Progenitor cell of endocrine pancreas (in vitro differentiated cells): ENCODE results near the gene ARHGAP9. TPM values are rescaled to one million over a fixed set of nuclear protein-coding genes. Genes with fewer than 3 reads are reported as not detected.

Experiments used
- DNase-seq: peaks from one replicate; pipeline ENCODE4 v3.0.0; 2021; ENCODE audit warnings: low spot score; ENCODE audit not compliant: unreplicated experiment
- H3K27ac Mint-ChIP-seq: 2 replicates; pipeline ENCODE4 v1.8.0; 2021; ENCODE audit warnings: mild to moderate bottlenecking, moderate library complexity, mixed read lengths
- H3K27me3 Mint-ChIP-seq: 2 replicates; pipeline ENCODE4 v1.8.0; 2021; ENCODE audit warnings: mixed read lengths
- H3K36me3 Mint-ChIP-seq: 2 replicates; pipeline ENCODE4 v1.8.0; 2022; ENCODE audit warnings: mixed read lengths; ENCODE audit not compliant: insufficient read depth
- H3K4me1 Mint-ChIP-seq: 2 replicates; pipeline ENCODE4 v1.8.0; 2021; ENCODE audit warnings: low read depth, mixed read lengths
- H3K4me3 Mint-ChIP-seq: 2 replicates; pipeline ENCODE4 v1.8.0; 2021; ENCODE audit warnings: low read depth, mild to moderate bottlenecking, moderate library complexity, mixed read lengths
- H3K9me3 Mint-ChIP-seq: 2 replicates; pipeline ENCODE4 v1.8.0; 2021; ENCODE audit warnings: low read depth, mixed read lengths
- total RNA-seq: library from RNA; stranded (reverse); gene quantifications from 2 replicates; pipeline ENCODE4 v1.2.1, GENCODE V29; 2021
- TF ChIP-seq, protein P1 (sequence below): fragments of 200-600 bp; sonication (generic); IDR thresholded peaks from one replicate; pipeline ENCODE4 v1.5.0; 2021; ENCODE audit warnings: antibody characterized with exemption, mild to moderate bottlenecking; ENCODE audit not compliant: unreplicated experiment

Gene ARHGAP9
- total RNA-seq, 1 donor from 2014 or later: 2.8 TPM

DNA sequence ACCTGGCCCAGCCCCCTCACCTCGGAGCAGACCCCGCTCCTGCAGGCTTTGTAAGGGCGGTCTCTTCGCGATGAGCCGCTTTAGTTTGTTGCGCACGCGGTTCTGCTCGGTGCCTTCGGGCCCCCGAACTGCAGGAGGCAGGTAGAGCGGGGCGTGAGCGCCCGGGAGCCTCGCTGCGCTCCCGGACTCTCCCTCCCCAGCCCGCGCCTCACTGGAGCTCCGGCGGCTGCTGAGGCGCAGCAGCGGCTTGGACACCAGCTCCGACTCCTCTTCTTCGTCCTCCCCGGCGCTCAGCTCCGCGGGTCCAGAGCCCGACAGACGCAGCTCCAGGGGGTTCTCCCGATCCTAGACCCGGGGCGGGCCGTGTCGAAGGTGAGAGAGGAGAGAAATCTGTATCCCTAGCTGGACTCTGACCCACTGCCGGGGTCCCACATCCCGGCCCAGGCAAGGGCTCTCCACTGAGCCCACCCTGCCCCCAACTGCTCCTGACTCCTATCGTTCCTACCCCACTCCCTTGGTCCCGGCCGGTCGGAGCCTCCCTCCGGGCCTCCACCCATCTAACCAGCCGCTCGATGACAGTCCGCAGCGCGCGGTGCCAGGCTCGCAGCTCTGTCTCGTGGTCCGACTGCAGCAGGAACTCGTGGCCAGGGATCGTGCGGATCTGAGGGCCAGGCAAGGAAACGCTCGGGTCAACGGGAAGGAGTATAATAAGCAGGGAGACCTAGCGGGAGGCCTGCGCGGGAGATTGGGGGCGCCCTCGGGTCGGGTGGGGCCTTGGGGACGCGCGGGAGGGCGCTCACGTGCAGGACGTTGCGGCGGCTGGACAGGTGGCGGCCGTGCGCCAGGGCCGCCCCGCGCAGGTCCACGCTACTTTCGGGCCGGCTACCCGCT lies 4.2 kb downstream of the ARHGAP9 start:
- peak overlapping the region; percentile 55 for H3K4me3 Mint-ChIP-seq
- H3K27me3 Mint-ChIP-seq: peaks cover 91% of the 10 kb centered on the region

DNA sequence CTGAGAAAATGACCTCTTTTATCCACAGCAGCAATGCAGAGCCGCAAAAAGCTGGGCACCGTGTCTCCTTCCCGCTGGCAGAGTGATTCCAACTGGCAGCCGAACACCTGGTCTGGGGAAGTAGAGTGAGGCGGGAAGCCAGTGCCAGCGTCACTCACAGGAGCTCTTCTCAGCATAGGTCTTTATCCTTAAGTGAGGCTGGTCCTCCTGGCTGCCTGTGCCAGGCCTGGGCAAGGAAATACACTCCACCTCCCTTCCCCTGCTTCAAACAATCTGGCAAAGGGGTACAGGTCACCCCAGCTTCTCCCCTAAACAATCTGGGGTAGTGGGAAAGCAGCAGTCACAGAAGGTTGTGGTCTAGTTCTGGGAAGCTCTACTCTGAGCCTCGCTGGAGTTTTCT lies 4.8 kb downstream of the ARHGAP9 start:
- no peaks in the 10 kb centered on the region for H3K9me3 Mint-ChIP-seq
- no peak overlapping the region for H3K27ac Mint-ChIP-seq
- TF ChIP-seq, protein P1, sequence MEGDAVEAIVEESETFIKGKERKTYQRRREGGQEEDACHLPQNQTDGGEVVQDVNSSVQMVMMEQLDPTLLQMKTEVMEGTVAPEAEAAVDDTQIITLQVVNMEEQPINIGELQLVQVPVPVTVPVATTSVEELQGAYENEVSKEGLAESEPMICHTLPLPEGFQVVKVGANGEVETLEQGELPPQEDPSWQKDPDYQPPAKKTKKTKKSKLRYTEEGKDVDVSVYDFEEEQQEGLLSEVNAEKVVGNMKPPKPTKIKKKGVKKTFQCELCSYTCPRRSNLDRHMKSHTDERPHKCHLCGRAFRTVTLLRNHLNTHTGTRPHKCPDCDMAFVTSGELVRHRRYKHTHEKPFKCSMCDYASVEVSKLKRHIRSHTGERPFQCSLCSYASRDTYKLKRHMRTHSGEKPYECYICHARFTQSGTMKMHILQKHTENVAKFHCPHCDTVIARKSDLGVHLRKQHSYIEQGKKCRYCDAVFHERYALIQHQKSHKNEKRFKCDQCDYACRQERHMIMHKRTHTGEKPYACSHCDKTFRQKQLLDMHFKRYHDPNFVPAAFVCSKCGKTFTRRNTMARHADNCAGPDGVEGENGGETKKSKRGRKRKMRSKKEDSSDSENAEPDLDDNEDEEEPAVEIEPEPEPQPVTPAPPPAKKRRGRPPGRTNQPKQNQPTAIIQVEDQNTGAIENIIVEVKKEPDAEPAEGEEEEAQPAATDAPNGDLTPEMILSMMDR: no peak
- no peak overlapping the region for H3K4me3 Mint-ChIP-seq
- no peaks in the 10 kb centered on the region for H3K36me3 Mint-ChIP-seq
- no peak for DNase-seq
- peaks cover 6% of the 10 kb centered on the region for H3K4me1 Mint-ChIP-seq
- peaks cover 86% of the 10 kb centered on the region for H3K27me3 Mint-ChIP-seq

More for the DNA sequence above, 4.2 kb downstream of the ARHGAP9 start:
- Mint-ChIP-seq H3K4me1 (peaks cover 6% of the 10 kb centered on the region), H3K27ac (no peak overlapping the region), H3K9me3 (no peaks in the 10 kb centered on the region), H3K36me3 (no peaks in the 10 kb centered on the region)
- no peak for DNase-seq
- TF ChIP-seq, protein P1: no peak

DNA sequence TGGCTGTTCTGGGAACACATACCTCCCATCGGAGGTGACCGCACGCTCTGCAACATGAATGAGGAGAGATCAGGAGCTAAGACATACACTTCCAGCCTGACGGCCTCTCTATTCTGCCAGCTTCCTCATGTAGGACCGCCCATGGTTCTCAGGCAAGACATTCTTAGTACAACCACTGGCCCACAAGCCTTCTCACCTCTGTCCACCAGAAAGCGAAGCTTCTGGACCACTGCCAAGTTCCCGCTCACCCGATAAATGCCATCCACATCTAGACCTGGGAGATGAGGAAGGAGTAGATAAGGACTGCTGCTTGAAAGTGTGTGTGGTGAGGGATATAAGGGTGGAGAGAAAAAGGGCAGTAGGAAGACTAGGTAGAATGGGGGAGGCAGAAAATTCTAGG lies 5.2 kb downstream of the ARHGAP9 start:
- TF ChIP-seq, protein P1: no peak
- Mint-ChIP-seq H3K36me3 (no peaks in the 10 kb centered on the region), H3K4me1 (peaks cover 6% of the 10 kb centered on the region), H3K27ac (no peak overlapping the region), H3K9me3 (no peaks in the 10 kb centered on the region), H3K4me3 (peak overlapping the region; percentile 23), H3K27me3 (peaks cover 84% of the 10 kb centered on the region)
- DNase-seq: no peak

DNA sequence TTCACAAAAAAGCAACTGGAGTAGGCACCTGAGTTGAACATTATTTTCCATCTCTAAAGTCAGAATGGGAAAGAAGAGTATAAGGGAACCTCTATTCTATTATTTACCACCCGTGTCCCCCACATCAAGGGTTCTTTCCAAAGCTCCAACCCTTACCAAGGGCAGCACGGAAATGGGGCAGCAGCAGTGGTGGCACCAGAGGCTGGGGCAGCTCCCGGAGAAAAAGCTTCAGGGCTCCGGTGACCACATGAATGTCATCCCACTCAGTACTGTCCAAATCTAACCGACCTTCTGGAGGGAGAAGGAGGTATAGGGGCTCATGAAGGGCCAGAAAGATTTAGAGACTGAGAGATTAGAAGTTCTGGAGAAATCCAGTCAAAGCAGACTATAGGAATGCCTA lies 5.8 kb downstream of the ARHGAP9 start:
- DNase-seq: no peak
- peaks cover 6% of the 10 kb centered on the region for H3K4me1 Mint-ChIP-seq
- H3K27ac Mint-ChIP-seq: no peak overlapping the region
- peaks cover 83% of the 10 kb centered on the region for H3K27me3 Mint-ChIP-seq
- H3K4me3 Mint-ChIP-seq: no peak overlapping the region
- H3K9me3 Mint-ChIP-seq: no peaks in the 10 kb centered on the region
- H3K36me3 Mint-ChIP-seq: no peaks in the 10 kb centered on the region
- TF ChIP-seq, protein P1: no peak

DNA sequence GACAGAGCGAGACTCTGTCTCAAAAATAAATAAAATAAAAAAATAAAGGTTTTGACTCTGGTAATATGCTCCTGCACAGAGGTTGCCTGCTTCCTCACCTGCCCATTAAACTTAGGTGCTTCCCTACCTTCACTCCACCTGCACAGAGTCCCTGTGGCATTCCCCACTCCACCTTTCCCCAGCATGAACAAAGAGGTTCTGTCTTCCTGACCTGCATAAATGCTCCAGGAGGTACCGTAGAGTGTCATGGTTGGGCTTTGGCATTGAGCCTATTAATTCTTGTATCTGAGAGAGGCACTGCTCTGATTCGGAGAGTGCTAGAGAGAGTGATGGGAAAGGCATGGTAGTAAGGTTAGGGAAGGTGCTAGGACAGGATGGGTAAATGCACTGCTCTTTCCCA lies 6.3 kb downstream of the ARHGAP9 start:
- H3K4me1 Mint-ChIP-seq: peaks cover 6% of the 10 kb centered on the region
- H3K27ac Mint-ChIP-seq: no peak overlapping the region
- H3K9me3 Mint-ChIP-seq: no peaks in the 10 kb centered on the region
- peaks cover 83% of the 10 kb centered on the region for H3K27me3 Mint-ChIP-seq
- H3K4me3 Mint-ChIP-seq: no peak overlapping the region
- DNase-seq: no peak
- TF ChIP-seq, protein P1: no peak
- no peaks in the 10 kb centered on the region for H3K36me3 Mint-ChIP-seq
